Inferior parietal cortex (tissue), 1 donor: ENCODE data around the gene AP4S1.
A peak's percentile ranks its signal among the peaks of the same experiment; 100 is the strongest.
"Not testable (repeated sequence)": the region's sequence is repeated elsewhere in the genome, so short reads cannot be mapped to it uniquely, and the experiment has no call there.

Experiments used
- DNase-seq: peaks from one replicate; pipeline ENCODE4 v3.0.0-alpha.2; 2016; ENCODE audit errors: extremely low spot score

AP4S1 gene

DNA sequence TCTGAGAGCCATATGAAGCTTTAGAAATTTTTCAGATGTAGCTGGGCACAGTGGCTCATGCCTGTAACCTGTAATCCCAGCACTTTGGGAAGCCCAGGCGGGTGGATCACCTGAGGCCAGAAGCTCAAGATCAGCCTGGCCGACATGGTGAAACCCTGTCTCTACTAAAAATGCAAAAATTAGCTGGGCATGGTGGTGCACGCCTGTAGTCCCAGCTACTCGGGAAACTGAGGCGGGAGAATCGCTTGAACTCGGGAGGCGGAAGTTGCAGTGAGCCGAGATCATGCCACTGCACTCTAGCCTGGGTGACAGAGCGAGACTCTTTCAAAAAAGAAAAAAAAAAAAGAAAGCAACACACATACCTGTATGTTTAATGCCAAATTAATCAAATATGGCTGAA, 17.4 kb downstream of the AP4S1 start:
- DNase-seq: not testable (repeated sequence)

DNA sequence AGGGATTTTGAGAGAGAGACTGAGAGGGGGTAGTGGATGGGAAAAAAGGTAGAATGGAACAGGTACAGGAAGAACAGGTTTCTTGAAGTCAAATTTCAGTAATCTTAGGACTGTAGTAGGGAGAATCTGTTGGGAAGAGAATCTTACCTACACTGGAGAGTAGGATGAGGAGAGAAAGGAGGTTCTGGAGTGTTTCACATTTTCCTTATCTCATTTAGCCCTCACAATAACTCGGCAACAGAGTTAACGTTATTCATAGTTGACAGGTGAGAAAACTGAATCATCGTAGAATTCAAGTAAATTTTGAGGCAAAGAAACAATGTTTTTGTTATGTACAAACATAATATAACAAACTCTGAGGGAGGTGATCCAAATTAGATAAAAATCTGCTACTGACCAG, 17.9 kb downstream of the AP4S1 start:
- no peak for DNase-seq

DNA sequence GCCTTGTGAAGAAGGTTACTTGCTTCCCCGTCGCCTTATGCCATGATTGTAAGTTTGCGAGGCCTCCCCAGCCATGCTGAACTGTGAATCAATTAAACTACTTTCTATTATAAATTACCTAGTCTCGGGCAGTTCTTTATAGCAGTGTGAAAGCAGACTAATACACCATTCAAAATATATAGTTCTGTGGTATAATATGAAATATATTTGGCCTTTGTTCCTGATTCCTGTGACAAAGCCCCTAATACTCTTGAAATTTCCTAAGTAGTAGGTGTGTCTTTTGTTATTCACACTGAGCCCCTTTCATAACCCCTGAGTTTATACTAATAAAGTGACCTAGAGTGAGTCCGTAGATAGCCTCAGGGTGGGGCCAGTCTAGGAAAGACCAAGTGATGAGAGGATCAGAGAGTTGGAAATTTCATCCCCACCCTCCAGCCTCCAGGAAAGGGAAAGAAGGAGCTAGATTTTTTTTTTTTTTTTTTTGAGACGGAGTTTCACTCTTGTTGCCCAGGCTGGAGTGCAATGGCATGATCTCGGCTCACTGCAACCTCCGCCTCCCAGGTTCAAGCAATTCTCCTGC, 20.1 kb downstream of the AP4S1 start:
- no peak for DNase-seq

DNA sequence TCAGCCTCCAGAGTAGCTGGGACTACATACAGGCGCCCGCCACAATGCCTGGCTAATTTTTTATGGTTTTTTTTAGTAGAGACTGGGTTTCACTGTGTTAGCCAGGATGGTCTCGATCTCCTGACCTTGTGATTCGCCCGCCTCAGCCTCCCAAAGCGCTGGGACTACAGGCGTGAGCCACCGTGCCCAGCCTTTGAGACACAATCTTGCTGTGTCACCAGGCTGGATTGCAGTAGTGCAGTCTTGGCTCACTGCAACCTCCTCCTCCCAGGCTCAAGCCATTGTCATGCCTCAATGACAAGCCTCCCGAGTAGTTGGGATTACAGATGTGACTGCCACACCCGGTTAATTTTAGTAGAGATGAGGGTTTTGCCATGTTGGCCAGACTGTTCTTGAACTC, 22.1 kb downstream of the AP4S1 start:
- no peak for DNase-seq

DNA sequence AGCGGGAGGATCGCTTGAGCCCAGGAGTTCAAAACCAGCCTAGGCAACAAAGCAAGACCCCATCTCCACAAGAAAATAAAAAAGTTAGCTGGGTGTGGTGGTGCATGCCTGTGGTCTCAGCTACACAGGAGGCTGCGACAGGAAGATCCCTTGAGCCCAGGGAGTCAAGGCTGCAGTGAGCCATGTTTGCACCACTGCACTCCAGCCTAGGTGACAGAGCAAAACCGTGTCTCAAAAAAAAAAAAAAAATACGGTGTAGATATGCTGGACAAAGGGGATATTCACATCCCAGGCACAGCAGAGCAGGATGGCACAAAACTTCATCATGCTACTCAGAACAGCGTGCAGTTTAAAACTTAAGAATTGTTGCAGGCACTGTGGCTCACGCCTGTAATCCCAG, 25.6 kb downstream of the AP4S1 start:
- DNase-seq: no peak

DNA sequence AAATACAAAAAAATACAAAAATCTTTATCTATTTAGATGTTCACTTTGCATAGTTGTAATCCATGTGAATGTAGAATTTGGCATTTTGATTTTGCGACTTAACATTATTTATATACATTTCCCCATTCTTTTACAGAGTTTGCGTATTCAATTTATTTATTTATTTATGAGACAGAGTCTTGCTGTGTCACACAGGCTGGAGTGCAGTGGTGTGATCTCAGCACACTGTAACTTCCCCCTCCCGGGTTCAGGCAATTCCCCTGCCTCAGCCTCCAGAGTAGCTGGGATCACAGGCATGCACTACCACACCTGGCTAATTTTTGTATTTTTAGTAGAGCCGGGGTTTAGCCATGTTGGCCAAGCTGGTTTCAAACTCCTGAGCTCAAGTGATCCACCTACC, 26.1 kb downstream of the AP4S1 start:
- no peak for DNase-seq

DNA sequence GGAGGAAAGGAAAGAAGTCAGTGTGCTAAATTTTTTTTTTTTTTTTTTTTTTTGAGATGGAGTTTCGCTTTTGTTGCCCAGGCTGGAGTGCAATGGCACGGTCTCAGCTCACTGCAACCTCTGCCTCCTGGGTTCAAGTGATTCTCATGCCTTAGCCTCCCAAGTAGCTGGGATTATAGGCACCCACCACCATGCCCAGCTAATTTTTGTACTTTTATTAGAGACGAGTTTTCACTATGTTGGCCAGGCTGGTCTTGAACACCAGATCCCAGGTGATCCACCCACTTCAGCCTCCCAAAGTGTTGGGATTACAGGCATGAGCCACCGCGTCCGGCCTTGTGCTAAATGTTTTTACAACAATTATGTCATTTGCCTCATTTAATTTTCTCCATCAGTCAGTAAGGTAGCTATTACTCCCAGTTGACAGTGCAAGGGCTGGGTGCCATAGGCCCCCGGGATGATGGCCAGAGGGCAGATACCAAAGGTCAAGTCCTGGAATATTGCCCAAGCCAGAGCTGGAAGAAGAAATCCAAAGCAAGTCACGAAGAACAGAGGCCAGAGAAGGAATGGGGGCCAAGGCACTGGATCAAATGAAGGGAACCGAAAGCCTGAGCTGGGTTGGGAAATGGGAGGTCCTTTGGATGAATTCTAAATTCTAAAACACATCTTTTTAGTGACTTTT, 27.6 kb downstream of the AP4S1 start:
- not testable (repeated sequence) for DNase-seq

DNA sequence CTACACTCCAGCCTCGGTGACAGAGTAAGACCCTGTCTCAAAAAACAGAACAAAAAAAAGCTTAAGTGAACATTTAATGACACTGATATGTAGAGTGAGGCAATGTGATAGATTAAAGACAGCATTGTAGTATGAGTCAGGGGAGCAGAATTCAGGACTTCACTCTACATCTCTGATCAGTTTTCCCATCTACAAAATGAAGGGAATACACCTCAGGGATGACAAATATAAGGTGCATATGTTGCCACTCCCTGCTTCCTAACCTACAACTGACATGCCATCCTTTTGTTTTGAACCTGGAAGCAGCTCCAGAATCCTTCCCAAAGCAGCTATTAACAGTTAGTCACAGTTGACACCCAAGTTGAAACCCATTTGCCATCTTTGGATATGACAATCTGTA, 31.6 kb downstream of the AP4S1 start:
- no peak for DNase-seq

DNA sequence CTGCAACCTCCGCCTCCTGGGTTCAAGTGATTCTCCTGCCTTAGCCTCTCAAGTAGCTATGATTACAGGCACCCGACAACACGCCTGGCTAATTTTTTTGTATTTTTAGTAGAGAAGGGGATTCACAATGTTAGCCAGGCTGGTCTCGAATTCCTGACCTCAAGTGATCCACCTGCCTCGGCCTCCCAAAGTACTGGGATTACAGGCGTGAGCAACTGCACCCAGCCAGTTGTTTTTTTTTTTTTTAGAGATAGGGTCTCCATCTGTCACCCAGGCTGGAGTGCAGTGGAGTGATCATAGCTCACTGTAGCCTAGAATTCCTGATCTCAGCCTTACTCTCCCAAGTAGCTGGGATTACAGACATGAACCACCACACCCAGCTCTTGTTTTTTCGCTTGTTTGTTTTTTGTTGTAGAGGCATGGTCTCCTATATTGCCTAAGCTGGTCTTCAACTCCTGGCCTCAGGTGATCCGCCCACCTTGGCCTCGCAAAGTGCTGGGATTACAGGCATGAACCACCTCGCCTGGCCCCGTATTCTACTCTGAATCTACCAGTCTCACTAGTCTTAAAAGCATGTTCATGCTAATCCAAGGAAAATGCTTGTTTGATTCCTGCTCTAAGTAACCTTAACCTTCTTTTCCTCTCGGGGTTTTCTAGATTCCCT, 32.4 kb downstream of the AP4S1 start:
- DNase-seq: no peak

DNA sequence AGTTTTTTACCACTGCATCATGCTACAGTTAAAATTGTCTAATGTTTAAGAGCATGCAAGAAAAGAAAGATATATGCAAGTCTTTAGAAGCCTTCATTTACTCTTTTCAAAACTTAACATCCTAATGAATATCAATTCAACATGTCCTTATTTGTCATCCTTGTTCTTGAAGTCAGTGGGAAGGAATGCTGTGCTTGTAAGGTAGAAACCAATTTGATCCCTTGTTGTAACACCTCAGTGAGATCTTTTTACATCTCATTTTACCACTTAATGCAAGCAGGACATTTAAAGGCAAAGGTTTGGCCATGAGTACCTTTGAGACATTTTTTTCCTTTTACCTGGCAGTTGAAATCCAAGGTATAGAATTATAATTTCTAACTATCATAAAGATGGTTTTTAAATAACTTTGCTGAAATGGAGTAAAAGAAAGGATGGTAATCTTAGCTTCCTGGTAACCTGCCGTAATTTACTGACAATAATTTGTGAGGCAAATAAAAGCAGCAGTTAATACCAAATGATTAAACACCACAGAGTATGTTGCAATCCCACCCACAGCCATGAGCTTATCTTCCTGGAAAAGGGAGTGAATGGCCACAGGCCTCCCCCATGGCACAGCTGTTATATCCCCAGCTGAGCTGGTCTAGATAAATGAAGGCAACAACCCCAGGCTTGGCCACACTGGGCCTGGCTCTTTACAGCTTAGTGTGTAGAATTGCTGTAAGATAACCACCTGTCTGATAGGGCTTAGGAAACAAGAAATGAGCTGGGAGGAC, 33.9 kb downstream of the AP4S1 start:
- peak; percentile 27 for DNase-seq

DNA sequence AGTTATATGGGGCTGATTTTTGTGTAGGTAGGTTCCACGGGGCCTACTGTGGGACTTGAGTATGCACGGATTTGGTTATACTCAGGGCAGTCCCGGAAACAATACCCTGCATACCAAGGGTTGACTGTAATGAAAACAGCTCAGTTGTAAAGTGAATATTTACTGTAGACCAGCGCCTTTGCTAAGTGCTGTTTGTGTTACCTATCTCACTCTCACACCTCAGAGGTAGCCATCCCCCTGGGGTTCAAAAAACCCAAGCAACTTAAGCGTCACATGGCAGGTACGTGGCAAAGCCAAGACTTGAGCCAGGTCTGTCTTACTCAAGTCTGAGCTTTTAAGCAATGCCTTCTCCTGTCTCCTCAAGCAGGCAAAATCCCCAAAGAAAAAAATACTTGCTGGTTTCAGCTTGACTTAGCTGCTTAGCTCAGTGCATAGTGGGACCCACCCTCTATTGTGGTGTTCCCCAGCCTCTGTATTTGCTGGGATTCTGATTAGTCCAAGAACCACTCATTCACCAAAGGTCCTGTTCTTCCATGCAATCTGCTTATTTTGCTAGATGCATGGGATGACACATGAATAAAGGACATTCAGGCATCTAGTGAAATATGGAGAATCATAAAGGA, 34.9 kb downstream of the AP4S1 start:
- DNase-seq: no peak

DNA sequence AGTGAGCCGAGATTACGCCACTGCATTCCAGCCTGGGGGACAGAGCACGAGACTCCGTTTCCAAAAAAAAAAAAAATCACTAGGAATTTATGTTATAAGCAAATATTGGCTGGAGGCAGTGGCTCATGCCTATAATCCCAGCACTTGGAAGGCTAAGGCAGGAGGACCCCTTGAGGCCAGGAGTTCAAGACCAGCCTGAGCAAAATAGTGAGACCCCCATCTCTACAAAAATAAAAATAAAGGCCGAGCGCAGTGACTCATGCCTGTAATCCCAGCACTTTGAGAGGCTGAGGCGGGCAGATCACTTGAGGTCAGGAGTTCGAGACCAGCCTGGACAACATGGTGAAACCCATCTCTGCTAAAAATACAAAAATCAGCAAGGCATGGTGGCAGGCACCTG, 37.5 kb downstream of the AP4S1 start:
- not testable (repeated sequence) for DNase-seq

DNA sequence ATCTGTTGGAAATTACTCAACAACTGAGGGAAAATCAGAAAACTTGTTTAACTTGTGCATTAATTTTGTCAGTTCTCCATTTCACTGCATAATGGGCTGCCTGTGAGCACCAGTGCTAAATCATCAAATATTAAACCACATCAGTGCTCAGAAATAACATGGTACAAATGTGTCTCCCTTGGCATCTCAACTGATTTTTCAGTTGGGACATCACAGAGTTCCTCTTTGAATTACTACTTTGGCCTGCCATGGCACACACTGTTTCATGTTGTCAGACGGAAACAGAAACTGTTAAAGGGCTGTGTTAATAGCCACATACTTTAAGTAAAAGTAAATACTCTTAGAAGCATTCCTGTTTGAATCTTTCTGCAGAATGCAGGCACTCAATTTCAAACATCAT, 42.8 kb downstream of the AP4S1 start:
- no peak for DNase-seq

DNA sequence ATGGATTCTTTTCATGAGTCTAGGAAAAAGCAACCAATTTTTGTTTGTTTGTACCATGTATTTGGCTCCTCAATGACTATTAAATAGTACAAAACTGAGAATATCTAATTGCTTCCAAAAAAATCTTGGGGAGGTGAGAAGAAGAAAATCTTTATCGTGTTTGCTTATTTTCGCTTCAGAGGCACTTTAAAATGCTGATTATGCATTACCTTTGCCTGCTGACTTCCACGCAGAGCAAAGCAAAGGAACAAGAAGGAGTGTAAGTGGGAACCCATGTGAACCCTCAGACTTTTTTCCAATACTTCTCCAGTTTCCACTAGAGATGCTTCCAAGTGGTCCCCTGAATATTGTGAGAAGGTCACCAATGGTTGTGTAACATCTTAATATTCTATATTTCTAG, 43.9 kb downstream of the AP4S1 start:
- DNase-seq: no peak

DNA sequence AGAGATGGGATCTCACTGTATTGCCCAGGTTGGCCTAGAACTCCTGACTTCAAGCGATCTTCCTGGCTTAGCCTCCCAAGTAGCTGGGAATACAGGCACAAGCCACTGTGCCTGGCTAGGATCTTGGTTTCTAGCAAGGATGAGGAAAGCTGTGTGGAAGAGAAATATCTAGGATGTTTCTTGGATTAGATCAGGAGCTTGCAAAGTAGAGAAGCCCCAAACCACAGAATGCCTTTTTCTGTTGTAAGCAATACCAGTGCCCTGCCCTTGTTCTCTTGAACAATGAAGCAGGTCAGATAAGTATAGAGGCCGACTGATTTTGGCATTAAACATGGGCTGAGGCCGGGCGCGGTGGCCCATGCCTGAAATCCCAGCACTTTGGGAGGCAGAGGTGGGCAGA, 45.0 kb downstream of the AP4S1 start:
- DNase-seq: no peak

DNA sequence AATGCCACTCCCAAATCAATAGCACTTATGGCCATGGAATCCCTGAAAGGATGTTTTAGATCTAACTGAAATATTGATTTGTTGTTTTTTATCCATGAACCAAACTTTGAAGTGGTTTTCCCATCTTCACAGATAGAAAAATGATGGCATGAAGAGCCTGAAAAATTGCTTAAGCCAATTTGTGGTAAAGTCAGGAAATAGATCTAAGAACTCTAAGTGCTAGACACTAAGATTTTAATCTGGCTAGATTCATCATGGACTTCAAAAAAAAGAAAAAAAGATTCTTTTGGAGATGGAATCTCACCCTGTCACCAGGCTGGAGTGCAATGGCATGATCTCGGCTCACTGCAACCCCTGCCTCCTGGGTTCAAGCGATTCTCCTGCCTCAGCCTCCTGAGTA, 45.7 kb downstream of the AP4S1 start:
- DNase-seq: no peak

DNA sequence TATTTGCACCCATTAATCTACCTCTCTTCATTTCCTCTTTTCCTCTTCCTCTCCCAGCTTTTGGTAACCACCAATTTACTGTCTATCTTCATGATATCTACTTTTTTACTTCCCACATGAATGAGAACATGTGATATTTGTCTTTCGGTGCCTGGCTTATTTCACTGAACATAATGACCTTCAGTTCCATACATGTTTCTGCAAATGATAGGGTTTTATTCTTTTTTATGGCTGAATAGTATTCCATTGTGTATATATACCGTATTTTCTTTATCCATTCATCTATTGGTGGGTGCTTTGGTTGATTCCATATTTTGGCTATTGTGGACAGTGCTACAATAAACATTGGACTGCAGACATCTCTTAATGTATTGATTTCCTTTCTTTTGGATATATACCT, 49.7 kb downstream of the AP4S1 start:
- no peak for DNase-seq

DNA sequence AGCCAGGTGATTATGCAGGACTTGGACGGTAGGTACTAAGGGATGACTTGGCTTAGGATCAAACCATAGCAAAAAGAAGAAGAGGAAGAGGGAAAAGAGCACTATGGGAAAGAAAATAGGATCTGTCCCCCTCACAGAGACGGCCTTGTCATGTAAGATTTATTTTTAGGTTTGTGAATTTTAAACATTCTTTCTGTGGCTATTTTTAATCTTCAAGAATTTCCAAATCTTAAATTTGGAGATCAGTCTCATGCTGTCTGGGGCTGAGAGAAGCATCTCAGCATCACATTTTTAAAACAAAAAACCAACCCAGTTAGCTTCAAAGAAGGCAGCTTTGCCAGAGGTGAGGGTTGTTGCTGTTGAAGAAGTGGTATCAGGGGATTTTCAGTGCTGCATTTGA, 53.3 kb downstream of the AP4S1 start:
- DNase-seq: no peak

DNA sequence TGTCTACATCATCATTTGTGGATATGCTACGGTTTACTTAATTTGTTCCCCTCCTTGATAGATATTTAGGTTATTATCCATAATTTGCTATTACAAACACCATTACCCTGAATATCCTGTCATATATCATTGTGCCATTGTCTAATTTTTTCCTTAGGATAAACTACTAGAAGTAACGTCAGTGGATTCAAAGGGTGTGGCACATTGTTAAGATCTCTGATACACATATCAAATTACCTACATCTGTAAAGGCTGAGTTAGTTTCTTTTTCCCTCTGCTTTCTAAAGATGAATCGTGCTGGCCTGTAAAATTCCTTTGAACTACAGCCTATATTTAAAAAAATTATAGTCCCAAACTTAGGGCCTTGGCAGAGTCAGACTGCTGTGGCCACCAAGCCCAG, 54.6 kb downstream of the AP4S1 start:
- DNase-seq: no peak

DNA sequence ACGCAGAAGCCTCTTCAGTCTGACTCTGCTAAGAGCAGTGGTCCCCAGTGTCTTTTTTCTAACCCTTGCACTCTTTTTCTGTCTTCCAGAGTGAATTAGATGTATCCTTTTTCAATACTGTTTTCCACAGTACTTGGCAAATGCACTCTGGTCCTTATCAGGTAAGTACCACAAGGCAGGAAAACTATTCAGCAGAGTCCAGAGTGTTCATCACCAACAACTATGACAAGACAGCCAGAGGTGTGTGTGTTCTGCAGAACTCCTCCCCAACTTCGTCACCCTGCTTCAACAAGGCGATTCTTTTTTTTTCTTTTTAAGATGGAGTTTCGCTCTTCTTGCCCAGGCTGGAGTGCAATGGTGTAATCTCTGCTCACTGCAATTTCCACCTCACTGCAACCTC, 55.0 kb downstream of the AP4S1 start:
- no peak for DNase-seq

DNA sequence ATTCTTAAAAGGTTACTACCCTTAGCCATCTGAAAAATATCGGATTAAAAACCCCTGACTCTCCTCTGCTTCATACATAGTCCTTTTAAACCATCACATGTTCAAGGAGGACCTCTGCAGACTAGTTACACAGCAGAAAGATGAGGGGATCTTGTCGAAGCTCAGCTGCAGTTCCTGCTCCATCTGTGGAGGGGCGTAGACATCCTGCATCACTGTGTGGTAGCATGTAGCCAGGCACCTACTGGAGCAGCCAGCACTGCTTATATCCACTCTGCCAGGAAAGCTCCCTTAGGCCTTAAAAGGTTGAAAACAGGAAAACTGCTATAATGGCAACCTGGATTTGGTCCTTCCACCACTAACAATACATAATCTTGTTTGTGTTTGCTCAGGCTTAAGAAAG, 58.3 kb downstream of the AP4S1 start:
- DNase-seq: no peak

DNA sequence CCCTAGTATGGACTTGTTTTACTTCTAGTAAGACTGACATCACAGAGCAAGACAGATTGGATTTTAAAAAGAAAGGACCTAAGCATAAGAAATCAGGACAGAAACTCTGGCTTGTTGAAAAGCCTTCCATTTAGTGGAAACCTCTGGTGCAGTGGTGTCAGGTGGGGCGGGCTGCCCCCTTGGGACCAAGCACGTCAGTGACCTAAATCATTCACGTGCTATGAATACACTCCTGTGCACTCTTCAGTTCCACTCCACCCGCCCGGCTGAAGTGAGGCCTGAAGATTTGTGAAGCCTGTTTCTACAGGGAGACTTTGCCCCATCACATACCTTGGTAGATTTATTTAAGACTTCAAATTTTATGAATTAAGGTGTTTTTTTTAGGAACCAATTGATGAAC, 58.9 kb downstream of the AP4S1 start:
- no peak for DNase-seq
